Tibial nerve (tissue), 4 donors: ENCODE data around the gene NOTCH4. TPM values are rescaled to one million over a fixed set of nuclear protein-coding genes. Genes with fewer than 3 reads are reported as not detected.
"Not testable (repeated sequence)": the region's sequence is repeated elsewhere in the genome, so short reads cannot be mapped to it uniquely, and the experiment has no call there.

Source experiments
- DNase-seq, 2 donors: peaks; one replicate each; pipeline ENCODE4 v3.0.0-alpha.2; 2019; ENCODE audit warnings: low spot score in 2 of 2
- H3K27ac ChIP-seq, 4 donors: fragments of 200-600 bp; sonication (generic) in 3 of 4; one replicate each; pipeline ENCODE4 v1.5.1; 2017 to 2019; ENCODE audit warnings: mild to moderate bottlenecking in 1 of 4
- H3K27me3 ChIP-seq, 2 donors: fragments of 200-600 bp; sonication (generic) in 1 of 2; one replicate each; pipeline versions ENCODE4 v1.5.1 to v1.6.0; 2017 to 2019
- H3K36me3 ChIP-seq, 3 donors: fragments of 200-600 bp; sonication (generic); one replicate each; pipeline ENCODE4 v1.5.1; 2018 to 2019
- H3K4me1 ChIP-seq, 4 donors: fragments of 200-600 bp; sonication (generic) in 3 of 4; one replicate each; pipeline ENCODE4 v1.5.1; 2017 to 2019
- H3K4me3 ChIP-seq, 4 donors: fragments of 200-600 bp; sonication (generic) in 3 of 4; one replicate each; pipeline ENCODE4 v1.5.1; 2017 to 2019; ENCODE audit warnings: mild to moderate bottlenecking in 1 of 4, moderate library complexity in 1 of 4
- H3K9me3 ChIP-seq, 4 donors: fragments of 200-600 bp; sonication (generic) in 3 of 4; one replicate each; pipeline ENCODE4 v1.5.1; 2017 to 2019
- EP300 ChIP-seq, 2 donors: sonication (generic); formaldehyde crosslinking; IDR thresholded peaks; one replicate each; pipeline ENCODE4 v1.6.1; 2017; ENCODE audit warnings: antibody characterized with exemption in 2 of 2, mild to moderate bottlenecking in 1 of 2
- POLR2A ChIP-seq, 2 donors: fragments of 450-650 bp; IDR thresholded peaks; one replicate each; pipeline ENCODE4 v1.6.1; 2017; ENCODE audit warnings: antibody characterized with exemption in 2 of 2, mild to moderate bottlenecking in 2 of 2, moderate library complexity in 2 of 2
- WGBS, 2 donors: methylation state at CpG; one replicate each; pipeline ENCODE4 v1.1.5; 2018; 5-methylcytosine and 5-hydroxymethylcytosine counted together
- total RNA-seq, 4 donors: library from RNA; depleted of rRNA; stranded (reverse); fragments of >200 nt; gene quantifications; one replicate each; pipeline ENCODE4 v1.1.0, GENCODE V29; 2016
- TF ChIP-seq, protein P1 (sequence below), 5 experiments: fragments of 200-600 bp in 3 of 5; fragments of 450-650 bp in 2 of 5; sonication (generic) in 3 of 5; IDR thresholded peaks; one replicate each; pipeline ENCODE4 v1.5.1; 2016 to 2019; ENCODE audit warnings: antibody characterized with exemption in 5 of 5, mild to moderate bottlenecking in 3 of 5, moderate library complexity in 2 of 5

The NOTCH4 gene
- 10 to 100 TPM; 22.4 to 50.2 (median 31.9) TPM for total RNA-seq

DNA sequence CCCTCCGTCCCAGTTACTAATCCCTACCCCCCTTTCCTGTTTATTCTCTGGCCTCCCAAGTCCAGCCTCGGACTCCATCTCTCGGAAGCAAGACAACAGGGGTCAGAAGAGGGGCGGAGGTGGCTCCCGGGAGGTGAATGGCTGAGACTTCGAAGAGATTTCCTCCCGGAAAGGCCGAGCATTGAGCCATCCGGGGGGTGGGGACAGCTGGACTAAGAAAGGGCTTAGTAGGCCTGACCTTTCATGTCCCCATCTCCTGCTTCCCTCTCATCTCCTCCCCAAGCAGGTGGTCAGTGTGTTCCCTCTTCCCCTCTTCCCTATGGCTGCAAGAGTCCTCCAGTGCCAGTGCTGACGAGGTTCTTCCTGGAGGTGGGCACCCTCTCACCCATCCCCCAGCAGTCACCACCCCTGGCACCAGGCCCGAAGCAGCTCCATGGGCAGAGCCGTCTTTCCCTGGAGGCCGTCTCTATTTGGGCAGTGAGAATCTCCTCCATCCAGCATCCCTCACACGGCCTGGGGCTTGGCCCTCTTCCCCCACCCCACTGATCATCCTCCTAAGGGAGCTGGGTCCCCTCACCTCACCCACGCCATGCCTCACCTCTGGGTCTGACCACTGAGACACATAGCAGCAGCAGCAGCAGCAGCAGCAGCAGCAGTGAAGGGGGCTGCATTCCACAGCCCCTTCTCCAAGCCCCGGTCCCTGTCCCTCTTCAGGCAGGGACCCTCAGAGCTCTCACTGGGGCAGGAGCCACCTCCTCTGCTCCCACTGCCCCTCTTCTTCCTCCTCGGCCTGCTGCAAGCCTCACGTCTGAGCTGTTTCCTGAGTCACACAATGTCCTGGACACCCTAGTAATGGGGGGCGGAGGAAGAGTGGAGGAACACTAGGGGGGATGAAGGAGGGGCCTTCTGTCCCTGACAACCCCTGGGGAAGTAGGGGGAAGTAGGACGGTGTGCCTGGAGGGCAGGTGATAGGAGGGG lies at the start of gene NOTCH4:
Gene NOTCH4, minus strand, starts transcription at position 810 of the 978 bp plus-strand sequence. Its CDS starts 139 bp downstream, at position 671.
- Histone ChIP-seq H3K4me1 (peaks cover 0 to 11% (median 0%) of the 10 kb centered on the region in 4 donors), H3K36me3 (no peaks in the 10 kb centered on the region), H3K9me3 (no peaks in the 10 kb centered on the region), H3K4me3 (peak within 1 kb of the TSS in 1 of 4 donors; percentile 20), H3K27ac (peak within 1 kb of the TSS in 2 of 4 donors; percentile 7 to 41), H3K27me3 (no peaks in the 10 kb centered on the region)
- WGBS, 2 donors = 43 to 50% methylated on average over 20 of the region's 20 CpGs
- no peak for DNase-seq
- TF ChIP-seq, protein P1, sequence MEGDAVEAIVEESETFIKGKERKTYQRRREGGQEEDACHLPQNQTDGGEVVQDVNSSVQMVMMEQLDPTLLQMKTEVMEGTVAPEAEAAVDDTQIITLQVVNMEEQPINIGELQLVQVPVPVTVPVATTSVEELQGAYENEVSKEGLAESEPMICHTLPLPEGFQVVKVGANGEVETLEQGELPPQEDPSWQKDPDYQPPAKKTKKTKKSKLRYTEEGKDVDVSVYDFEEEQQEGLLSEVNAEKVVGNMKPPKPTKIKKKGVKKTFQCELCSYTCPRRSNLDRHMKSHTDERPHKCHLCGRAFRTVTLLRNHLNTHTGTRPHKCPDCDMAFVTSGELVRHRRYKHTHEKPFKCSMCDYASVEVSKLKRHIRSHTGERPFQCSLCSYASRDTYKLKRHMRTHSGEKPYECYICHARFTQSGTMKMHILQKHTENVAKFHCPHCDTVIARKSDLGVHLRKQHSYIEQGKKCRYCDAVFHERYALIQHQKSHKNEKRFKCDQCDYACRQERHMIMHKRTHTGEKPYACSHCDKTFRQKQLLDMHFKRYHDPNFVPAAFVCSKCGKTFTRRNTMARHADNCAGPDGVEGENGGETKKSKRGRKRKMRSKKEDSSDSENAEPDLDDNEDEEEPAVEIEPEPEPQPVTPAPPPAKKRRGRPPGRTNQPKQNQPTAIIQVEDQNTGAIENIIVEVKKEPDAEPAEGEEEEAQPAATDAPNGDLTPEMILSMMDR (IDR thresholded peaks at IDR 0.05) = no peak
- TF ChIP-seq EP300 (IDR thresholded peaks at IDR 0.05) (no peak), POLR2A (IDR thresholded peaks at IDR 0.05) (no peak)

DNA sequence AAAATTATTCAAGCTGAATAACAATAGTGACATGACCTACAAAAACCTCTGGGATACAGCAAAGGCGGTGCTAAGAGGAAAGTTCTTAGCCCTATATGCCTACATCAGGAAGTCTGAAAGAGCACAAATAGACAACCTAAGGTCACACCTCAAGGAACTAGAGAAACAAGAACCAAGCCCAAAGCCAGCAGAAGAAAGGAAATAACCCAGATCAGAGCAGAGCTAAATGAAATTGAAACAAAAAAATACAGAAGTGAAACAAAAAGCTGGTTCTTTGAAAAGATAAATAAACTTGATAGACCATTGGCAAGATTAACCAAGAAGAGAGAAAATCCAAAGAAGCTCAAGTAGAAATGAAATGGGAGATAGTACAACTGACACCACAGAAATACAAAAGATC lies 47.6 kb upstream of the NOTCH4 start:
- H3K4me3 ChIP-seq = no peak overlapping the region
- H3K27me3 ChIP-seq = no peaks in the 10 kb centered on the region
- H3K36me3 ChIP-seq = peaks cover 0 to 5% (median 0%) of the 10 kb centered on the region in 3 donors
- no peak for DNase-seq
- 68 to 82% methylated on average over 1 of the region's 1 CpG for WGBS, 2 donors
- H3K9me3 ChIP-seq = peaks cover 0 to under 1% (median 0%) of the 10 kb centered on the region in 4 donors
- H3K27ac ChIP-seq = no peak overlapping the region
- no peaks in the 10 kb centered on the region for H3K4me1 ChIP-seq
- TF ChIP-seq, protein P1 (IDR thresholded peaks at IDR 0.05) = no peak
- TF ChIP-seq EP300 (IDR thresholded peaks at IDR 0.05) = no peak
- TF ChIP-seq POLR2A (IDR thresholded peaks at IDR 0.05) = no peak

DNA sequence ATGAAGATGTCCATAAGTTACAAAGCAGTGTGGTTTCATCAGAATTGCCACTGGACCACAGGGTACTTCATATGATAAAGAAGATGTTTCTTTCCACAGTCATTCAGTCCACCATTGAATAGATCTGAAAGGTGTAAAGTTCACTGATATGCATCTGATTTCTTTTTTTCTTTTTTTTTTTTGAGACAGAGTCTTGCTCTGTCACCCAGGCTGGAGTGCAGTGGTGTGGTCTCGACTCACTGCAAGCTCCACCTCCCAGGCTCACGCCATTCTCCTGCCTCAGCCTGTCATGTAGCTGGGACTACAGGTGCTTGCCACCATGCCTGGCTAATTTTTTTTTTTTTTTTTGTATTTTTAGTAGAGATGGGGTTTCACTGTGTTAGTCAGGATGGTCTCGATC lies 44.6 kb upstream of the NOTCH4 start:
- H3K36me3 ChIP-seq = peaks cover 0 to 21% (median 0%) of the 10 kb centered on the region in 3 donors
- H3K9me3 ChIP-seq, H3K4me1 ChIP-seq, DNase-seq, H3K27me3 ChIP-seq, H3K27ac ChIP-seq, H3K4me3 ChIP-seq: not testable (repeated sequence)
- 88 to 89% methylated on average over 3 of the region's 3 CpGs for WGBS, 2 donors

DNA sequence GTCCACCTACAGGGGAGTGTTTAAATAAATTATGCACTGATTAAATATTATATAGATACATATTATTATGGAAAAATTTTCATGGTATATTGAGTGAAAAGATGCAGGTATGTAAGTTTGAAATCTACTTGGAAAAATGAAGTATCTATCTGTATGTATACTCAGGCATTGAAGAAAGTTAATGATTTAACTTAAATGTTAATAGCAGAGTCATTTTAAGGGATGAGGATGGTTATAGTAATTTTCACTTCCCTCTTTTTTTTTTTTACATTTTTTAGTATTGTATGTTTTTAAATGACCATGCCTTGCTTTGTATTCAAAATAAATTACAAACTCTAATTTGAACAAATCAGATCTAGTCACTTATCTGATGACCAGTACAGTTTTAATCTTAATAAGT lies 43.2 kb upstream of the NOTCH4 start:
- no peaks in the 10 kb centered on the region for H3K4me1 ChIP-seq

DNA sequence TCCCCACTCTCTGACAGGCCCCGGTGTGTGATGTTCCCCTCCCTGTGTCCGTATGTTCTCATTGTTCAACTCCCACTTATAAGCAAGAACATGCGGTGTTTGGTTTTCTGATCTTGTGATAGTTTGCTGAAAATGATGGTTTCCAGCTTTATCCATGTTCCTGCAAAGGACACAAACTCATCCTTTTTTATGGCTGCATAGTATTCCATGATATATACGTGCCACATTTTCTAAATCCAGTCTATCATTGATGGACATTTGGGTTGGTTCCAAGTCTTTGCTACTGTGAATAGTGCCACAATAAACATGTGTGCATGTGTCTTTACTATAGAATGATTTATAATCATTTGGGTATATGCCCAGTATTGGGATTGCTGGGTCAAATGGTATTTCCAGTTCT lies 33.4 kb upstream of the NOTCH4 start:
- not testable (repeated sequence) for H3K36me3 ChIP-seq, H3K27ac ChIP-seq, H3K9me3 ChIP-seq, DNase-seq, H3K4me3 ChIP-seq, H3K27me3 ChIP-seq
- 91 to 94% methylated on average over 4 of the region's 4 CpGs for WGBS, 2 donors
- H3K4me1 ChIP-seq = peaks cover 0 to 20% (median 6%) of the 10 kb centered on the region in 4 donors

More for the DNA sequence above, 43.2 kb upstream of the NOTCH4 start:
- no peak for DNase-seq
- no peak overlapping the region for H3K4me3 ChIP-seq
- H3K27ac ChIP-seq = no peak overlapping the region
- TF ChIP-seq EP300 (IDR thresholded peaks at IDR 0.05) (no peak), POLR2A (IDR thresholded peaks at IDR 0.05) (no peak)
- TF ChIP-seq, protein P1 (IDR thresholded peaks at IDR 0.05) = no peak
- no peaks in the 10 kb centered on the region for H3K9me3 ChIP-seq
- H3K36me3 ChIP-seq = peaks cover 0 to 32% (median 0%) of the 10 kb centered on the region in 3 donors
- H3K27me3 ChIP-seq = no peaks in the 10 kb centered on the region
